ENCODE results near the gene SLC24A5.

DNA sequence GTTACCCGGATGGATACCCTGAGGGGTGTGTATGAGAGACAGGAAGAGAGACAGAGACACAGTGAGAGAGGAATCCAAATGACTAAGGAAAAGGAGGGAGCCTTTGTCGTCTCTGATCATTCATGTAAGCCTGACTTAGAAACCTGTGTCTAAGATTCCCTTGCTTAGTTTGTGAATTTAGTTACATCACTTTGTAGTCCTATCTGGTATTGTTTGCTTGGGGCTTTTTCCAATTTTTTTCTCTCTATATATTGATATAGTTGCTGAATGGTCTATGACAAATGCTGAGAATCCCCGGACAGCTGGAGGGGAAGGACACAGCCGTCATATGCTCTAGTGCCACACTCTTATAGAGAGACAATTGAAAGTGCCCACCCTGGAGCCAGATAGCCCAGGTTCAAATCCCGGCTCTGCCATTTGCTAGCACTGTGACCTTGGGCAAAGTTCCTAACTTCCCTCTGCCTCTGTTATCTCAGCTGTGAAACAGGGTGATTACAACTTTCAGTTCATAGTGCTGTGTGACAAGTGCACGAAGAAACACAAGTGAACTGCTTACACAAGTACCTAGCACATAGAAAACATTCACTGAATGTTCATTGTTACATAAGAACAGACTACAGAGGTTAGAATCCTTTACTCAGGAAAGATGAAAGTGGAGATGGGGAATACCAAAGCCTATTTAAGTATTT is 6.0 kb downstream of the SLC24A5 start:
- TF ChIP-seq, protein P1, sequence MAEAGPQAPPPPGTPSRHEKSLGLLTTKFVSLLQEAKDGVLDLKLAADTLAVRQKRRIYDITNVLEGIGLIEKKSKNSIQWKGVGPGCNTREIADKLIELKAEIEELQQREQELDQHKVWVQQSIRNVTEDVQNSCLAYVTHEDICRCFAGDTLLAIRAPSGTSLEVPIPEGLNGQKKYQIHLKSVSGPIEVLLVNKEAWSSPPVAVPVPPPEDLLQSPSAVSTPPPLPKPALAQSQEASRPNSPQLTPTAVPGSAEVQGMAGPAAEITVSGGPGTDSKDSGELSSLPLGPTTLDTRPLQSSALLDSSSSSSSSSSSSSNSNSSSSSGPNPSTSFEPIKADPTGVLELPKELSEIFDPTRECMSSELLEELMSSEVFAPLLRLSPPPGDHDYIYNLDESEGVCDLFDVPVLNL (CRISPR knock-in tag; IDR thresholded peaks at IDR 0.05; ENCODE audit: low read depth), result no peak
- TF ChIP-seq ZNF551 (CRISPR knock-in tag; IDR thresholded peaks at IDR 0.05) (no peak), SP1 (CRISPR knock-in tag; IDR thresholded peaks at IDR 0.05) (no peak), ZNF644 (tag; IDR thresholded peaks at IDR 0.05; ENCODE audit: low read depth) (no peak), TCF7L2 (IDR thresholded peaks at IDR 0.05; ENCODE audit: low read depth, low read length) (no peak), RBBP5 (IDR thresholded peaks at IDR 0.05; ENCODE audit: borderline replicate concordance, insufficient read depth, low read length, poor library complexity, severe bottlenecking) (no peak), SOX6 (IDR thresholded peaks at IDR 0.05) (no peak), ZNF507 (tag; conservative IDR thresholded peaks at IDR 0.05) (no peak), NFYB (IDR thresholded peaks at IDR 0.05; ENCODE audit: extremely low read depth, insufficient read length) (no peak)
- TF ChIP-seq, protein P2, sequence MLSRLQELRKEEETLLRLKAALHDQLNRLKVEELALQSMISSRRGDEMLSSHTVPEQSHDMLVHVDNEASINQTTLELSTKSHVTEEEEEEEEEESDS (CRISPR knock-in tag; IDR thresholded peaks at IDR 0.05), result no peak
- TF ChIP-seq, protein P3, sequence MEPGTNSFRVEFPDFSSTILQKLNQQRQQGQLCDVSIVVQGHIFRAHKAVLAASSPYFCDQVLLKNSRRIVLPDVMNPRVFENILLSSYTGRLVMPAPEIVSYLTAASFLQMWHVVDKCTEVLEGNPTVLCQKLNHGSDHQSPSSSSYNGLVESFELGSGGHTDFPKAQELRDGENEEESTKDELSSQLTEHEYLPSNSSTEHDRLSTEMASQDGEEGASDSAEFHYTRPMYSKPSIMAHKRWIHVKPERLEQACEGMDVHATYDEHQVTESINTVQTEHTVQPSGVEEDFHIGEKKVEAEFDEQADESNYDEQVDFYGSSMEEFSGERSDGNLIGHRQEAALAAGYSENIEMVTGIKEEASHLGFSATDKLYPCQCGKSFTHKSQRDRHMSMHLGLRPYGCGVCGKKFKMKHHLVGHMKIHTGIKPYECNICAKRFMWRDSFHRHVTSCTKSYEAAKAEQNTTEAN (CRISPR knock-in tag; IDR thresholded peaks at IDR 0.05), result no peak
- TF ChIP-seq, protein P4, sequence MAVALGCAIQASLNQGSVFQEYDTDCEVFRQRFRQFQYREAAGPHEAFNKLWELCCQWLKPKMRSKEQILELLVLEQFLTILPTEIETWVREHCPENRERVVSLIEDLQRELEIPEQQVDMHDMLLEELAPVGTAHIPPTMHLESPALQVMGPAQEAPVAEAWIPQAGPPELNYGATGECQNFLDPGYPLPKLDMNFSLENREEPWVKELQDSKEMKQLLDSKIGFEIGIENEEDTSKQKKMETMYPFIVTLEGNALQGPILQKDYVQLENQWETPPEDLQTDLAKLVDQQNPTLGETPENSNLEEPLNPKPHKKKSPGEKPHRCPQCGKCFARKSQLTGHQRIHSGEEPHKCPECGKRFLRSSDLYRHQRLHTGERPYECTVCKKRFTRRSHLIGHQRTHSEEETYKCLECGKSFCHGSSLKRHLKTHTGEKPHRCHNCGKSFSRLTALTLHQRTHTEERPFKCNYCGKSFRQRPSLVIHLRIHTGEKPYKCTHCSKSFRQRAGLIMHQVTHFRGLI (CRISPR knock-in tag; IDR thresholded peaks at IDR 0.05), result no peak
- TF ChIP-seq, protein P5, sequence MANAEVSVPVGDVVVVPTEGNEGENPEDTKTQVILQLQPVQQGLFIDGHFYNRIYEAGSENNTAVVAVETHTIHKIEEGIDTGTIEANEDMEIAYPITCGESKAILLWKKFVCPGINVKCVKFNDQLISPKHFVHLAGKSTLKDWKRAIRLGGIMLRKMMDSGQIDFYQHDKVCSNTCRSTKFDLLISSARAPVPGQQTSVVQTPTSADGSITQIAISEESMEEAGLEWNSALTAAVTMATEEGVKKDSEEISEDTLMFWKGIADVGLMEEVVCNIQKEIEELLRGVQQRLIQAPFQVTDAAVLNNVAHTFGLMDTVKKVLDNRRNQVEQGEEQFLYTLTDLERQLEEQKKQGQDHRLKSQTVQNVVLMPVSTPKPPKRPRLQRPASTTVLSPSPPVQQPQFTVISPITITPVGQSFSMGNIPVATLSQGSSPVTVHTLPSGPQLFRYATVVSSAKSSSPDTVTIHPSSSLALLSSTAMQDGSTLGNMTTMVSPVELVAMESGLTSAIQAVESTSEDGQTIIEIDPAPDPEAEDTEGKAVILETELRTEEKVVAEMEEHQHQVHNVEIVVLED (CRISPR knock-in tag; IDR thresholded peaks at IDR 0.05), result no peak

All from K562 (cell line).